ENCODE measurements around the gene RCHY1.
"Not testable (repeated sequence)": the region's sequence is repeated elsewhere in the genome, so short reads cannot be mapped to it uniquely, and the experiment has no call there.

The RCHY1 gene

GRCh38 chr4:75513526-75514130 is 575 bp downstream of the RCHY1 start:
- Histone ChIP-seq H3K36me3 (ENCODE audit: insufficient read depth, low read length) (peaks cover 20% of the 10 kb centered on the region), H3K9ac (ENCODE audit: low read depth, low read length) (peak overlapping the region; percentile 74), H3K4me2 (ENCODE audit: insufficient read depth, low read length) (peak overlapping the region; percentile 95), H3K27ac (ENCODE audit: low read length) (peak overlapping the region; percentile 92), H2AFZ (ENCODE audit: low read depth, low read length) (peak overlapping the region; percentile 80), H3K4me3 (ENCODE audit: low read depth in 1 of 2, low read length in 2 of 2) (peak overlapping the region; percentile 91 to 95), H4K20me1 (ENCODE audit: insufficient read depth, low read length) (no peaks in the 10 kb centered on the region), H3K9me3 (ENCODE audit: insufficient read depth, low read length, severe bottlenecking) (no peaks in the 10 kb centered on the region), H3K27me3 (ENCODE audit: insufficient read depth, low read length, poor library complexity) (no peaks in the 10 kb centered on the region), H3K79me2 (ENCODE audit: insufficient read depth, low read length) (peaks cover 70% of the 10 kb centered on the region), H3K4me1 (ENCODE audit: insufficient read depth, low read length) (peaks cover 61% of the 10 kb centered on the region)
- ATAC-seq (ENCODE audit: insufficient read depth, low read depth): no peak
- peak; percentile 6 for DNase-seq
- no peak for TF ChIP-seq CTCF (IDR thresholded peaks at IDR 0.05; ENCODE audit: borderline replicate concordance, extremely low read depth, low read length, poor library complexity, severe bottlenecking)
- TF ChIP-seq EZH2 (IDR thresholded peaks at IDR 0.05; ENCODE audit: borderline replicate concordance, low read depth, low read length, severe bottlenecking): no peak

DNA sequence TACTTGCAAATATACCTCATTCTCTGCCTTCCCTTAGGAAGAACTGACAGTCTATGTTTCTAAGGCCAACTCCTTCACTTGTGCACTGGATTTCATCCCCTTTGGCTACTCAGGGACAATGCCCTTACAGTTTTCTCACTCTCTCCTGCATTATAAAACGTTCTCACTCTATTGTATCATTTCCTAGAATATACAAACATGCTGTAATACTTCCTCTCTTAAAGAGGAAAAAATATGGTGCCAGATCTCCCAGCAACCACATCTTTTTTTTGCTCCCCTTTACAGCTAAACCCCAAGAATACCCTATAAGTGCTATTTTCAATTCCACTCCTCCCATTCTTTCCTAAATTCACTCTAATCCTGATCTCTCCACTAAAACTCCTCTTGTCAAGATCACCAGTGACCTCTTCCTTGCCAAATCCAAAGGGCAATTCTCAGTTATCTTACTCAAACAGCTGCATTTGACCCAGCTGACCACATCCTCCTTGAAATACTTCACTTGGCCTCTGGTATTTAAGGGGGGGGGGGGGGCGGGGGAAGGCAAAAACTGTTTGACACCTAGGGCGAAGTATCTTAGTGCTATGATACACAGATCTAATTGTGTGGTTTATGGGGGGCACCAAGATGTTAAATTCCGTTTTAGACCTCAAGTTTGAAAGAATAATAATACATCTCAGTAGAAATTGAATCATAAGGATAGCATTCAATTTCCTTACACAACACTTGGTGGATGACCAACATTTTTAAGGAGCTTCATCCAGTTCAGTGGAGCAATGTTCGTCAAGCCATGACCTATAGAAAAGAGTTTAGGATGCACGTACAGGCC is 1.6 kb downstream of the RCHY1 start:
- H2AFZ ChIP-seq (ENCODE audit: low read depth, low read length): no peak overlapping the region
- DNase-seq (no peak), ATAC-seq (ENCODE audit: insufficient read depth, low read depth) (no peak)
- H3K4me3 ChIP-seq (ENCODE audit: low read depth in 1 of 2, low read length in 2 of 2): peak overlapping the region in 1 of 2 experiments; percentile 95; a peak in 3 of 4 replicates
- H3K27ac ChIP-seq (ENCODE audit: low read length): peak overlapping the region; percentile 51
- peaks cover 61% of the 10 kb centered on the region for H3K4me1 ChIP-seq (ENCODE audit: insufficient read depth, low read length)
- H3K36me3 ChIP-seq (ENCODE audit: insufficient read depth, low read length): peaks cover 19% of the 10 kb centered on the region
- TF ChIP-seq CTCF (IDR thresholded peaks at IDR 0.05; ENCODE audit: borderline replicate concordance, extremely low read depth, low read length, poor library complexity, severe bottlenecking) (no peak), EZH2 (IDR thresholded peaks at IDR 0.05; ENCODE audit: borderline replicate concordance, low read depth, low read length, severe bottlenecking) (no peak)
- H4K20me1 ChIP-seq (ENCODE audit: insufficient read depth, low read length): no peaks in the 10 kb centered on the region
- H3K4me2 ChIP-seq (ENCODE audit: insufficient read depth, low read length): peak overlapping the region; percentile 95
- H3K9ac ChIP-seq (ENCODE audit: low read depth, low read length): peak overlapping the region; percentile 18
- no peaks in the 10 kb centered on the region for H3K27me3 ChIP-seq (ENCODE audit: insufficient read depth, low read length, poor library complexity)
- H3K9me3 ChIP-seq (ENCODE audit: insufficient read depth, low read length, severe bottlenecking): no peaks in the 10 kb centered on the region
- H3K79me2 ChIP-seq (ENCODE audit: insufficient read depth, low read length): peaks cover 77% of the 10 kb centered on the region

DNA sequence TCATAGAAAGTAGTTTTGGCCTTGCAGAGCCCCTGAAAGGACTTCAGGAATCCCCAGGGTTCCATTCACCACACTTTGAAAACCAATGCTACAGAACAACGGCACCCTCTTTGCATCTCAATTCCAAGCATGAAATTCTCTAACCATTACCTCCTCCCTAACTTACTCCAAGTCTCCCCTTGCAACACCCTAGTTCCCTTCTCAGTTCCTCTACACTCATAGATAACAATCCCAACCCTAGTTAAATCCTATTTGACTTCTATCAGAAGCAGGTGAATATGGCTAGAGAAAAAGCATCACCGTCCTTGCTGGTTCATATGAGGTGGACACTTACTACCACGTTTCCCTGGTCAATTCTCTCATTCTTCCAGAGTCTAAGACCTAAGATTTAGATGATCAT is 2.4 kb downstream of the RCHY1 start:
- no peaks in the 10 kb centered on the region for H3K9me3 ChIP-seq (ENCODE audit: insufficient read depth, low read length, severe bottlenecking)
- TF ChIP-seq EZH2 (IDR thresholded peaks at IDR 0.05; ENCODE audit: borderline replicate concordance, low read depth, low read length, severe bottlenecking) (no peak), CTCF (IDR thresholded peaks at IDR 0.05; ENCODE audit: borderline replicate concordance, extremely low read depth, low read length, poor library complexity, severe bottlenecking) (no peak)
- H3K9ac ChIP-seq (ENCODE audit: low read depth, low read length): peak overlapping the region; percentile 18; the same call in 1 of the 2 replicates
- H2AFZ ChIP-seq (ENCODE audit: low read depth, low read length): no peak overlapping the region
- H3K27ac ChIP-seq (ENCODE audit: low read length): peak overlapping the region; percentile 51; the same call in 1 of the 2 replicates
- peaks cover 83% of the 10 kb centered on the region for H3K79me2 ChIP-seq (ENCODE audit: insufficient read depth, low read length)
- peak overlapping the region; percentile 95 for H3K4me2 ChIP-seq (ENCODE audit: insufficient read depth, low read length)
- peaks cover 13% of the 10 kb centered on the region for H3K36me3 ChIP-seq (ENCODE audit: insufficient read depth, low read length)
- no peak for DNase-seq
- H3K4me1 ChIP-seq (ENCODE audit: insufficient read depth, low read length): peaks cover 58% of the 10 kb centered on the region
- peak overlapping the region in 1 of 2 experiments; percentile 95; a peak in 2 of 4 replicates for H3K4me3 ChIP-seq (ENCODE audit: low read depth in 1 of 2, low read length in 2 of 2)
- no peaks in the 10 kb centered on the region for H4K20me1 ChIP-seq (ENCODE audit: insufficient read depth, low read length)
- no peak for ATAC-seq (ENCODE audit: insufficient read depth, low read depth)
- H3K27me3 ChIP-seq (ENCODE audit: insufficient read depth, low read length, poor library complexity): no peaks in the 10 kb centered on the region

DNA sequence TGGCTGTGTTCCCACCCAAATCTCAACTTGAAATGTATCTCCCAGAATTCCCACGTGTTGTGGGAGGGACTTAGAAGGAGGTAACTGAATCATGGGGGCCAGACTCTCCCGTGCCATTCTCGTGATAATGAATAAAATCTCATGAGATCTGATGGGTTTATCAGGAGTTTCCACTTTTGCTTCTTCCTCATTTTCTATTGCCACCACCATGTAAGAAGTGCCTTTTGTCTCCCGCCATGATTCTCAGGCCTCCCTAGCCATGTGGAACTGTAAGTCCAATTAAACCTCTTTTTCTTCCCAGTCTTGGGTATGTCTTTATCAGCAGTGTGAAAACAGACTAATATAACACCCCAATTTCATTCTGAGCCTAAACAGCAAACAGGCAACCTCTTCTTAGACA is 4.6 kb downstream of the RCHY1 start:
- H3K4me3 ChIP-seq (ENCODE audit: low read depth in 1 of 2, low read length in 2 of 2); H3K27ac ChIP-seq (ENCODE audit: low read length); H3K27me3 ChIP-seq (ENCODE audit: insufficient read depth, low read length, poor library complexity); DNase-seq; H2AFZ ChIP-seq (ENCODE audit: low read depth, low read length); ATAC-seq (ENCODE audit: insufficient read depth, low read depth); H4K20me1 ChIP-seq (ENCODE audit: insufficient read depth, low read length); H3K9ac ChIP-seq (ENCODE audit: low read depth, low read length); H3K9me3 ChIP-seq (ENCODE audit: insufficient read depth, low read length, severe bottlenecking): not testable (repeated sequence)
- peak overlapping the region; percentile 47; the same call in 1 of the 2 replicates for H3K4me2 ChIP-seq (ENCODE audit: insufficient read depth, low read length)
- H3K36me3 ChIP-seq (ENCODE audit: insufficient read depth, low read length): peaks cover 24% of the 10 kb centered on the region
- H3K4me1 ChIP-seq (ENCODE audit: insufficient read depth, low read length): peaks cover 38% of the 10 kb centered on the region
- peaks cover 77% of the 10 kb centered on the region for H3K79me2 ChIP-seq (ENCODE audit: insufficient read depth, low read length)
